Measurements from ENCODE around the gene SETD6.
A peak's percentile ranks its signal among the peaks of the same experiment; 100 is the strongest.

The SETD6 gene

GRCh38 chr16:58503166-58503862, 12.0 kb upstream of the SETD6 start:
- TF ChIP-seq, protein P1, sequence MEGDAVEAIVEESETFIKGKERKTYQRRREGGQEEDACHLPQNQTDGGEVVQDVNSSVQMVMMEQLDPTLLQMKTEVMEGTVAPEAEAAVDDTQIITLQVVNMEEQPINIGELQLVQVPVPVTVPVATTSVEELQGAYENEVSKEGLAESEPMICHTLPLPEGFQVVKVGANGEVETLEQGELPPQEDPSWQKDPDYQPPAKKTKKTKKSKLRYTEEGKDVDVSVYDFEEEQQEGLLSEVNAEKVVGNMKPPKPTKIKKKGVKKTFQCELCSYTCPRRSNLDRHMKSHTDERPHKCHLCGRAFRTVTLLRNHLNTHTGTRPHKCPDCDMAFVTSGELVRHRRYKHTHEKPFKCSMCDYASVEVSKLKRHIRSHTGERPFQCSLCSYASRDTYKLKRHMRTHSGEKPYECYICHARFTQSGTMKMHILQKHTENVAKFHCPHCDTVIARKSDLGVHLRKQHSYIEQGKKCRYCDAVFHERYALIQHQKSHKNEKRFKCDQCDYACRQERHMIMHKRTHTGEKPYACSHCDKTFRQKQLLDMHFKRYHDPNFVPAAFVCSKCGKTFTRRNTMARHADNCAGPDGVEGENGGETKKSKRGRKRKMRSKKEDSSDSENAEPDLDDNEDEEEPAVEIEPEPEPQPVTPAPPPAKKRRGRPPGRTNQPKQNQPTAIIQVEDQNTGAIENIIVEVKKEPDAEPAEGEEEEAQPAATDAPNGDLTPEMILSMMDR (conservative IDR thresholded peaks at IDR 0.05; ENCODE audit: low read depth, low read length): no peak
- DNase-seq (ENCODE audit: low read depth): no peak
- H3K4me3 ChIP-seq (ENCODE audit: low read length): no peak overlapping the region

GRCh38 chr16:58503863-58504688, 11.2 kb upstream of the SETD6 start:
- DNase-seq (ENCODE audit: low read depth): no peak
- TF ChIP-seq, protein P1 (conservative IDR thresholded peaks at IDR 0.05; ENCODE audit: low read depth, low read length): no peak
- H3K4me3 ChIP-seq (ENCODE audit: low read length): no peak overlapping the region

- DNase-seq (ENCODE audit: low read depth): no peak
- TF ChIP-seq, protein P1 (conservative IDR thresholded peaks at IDR 0.05; ENCODE audit: low read depth, low read length): peak; percentile 9
- no peak overlapping the region for H3K4me3 ChIP-seq (ENCODE audit: low read length)
Observed at GRCh38 chr16:58506241-58507194, 8.8 kb upstream of the SETD6 start.

DNA sequence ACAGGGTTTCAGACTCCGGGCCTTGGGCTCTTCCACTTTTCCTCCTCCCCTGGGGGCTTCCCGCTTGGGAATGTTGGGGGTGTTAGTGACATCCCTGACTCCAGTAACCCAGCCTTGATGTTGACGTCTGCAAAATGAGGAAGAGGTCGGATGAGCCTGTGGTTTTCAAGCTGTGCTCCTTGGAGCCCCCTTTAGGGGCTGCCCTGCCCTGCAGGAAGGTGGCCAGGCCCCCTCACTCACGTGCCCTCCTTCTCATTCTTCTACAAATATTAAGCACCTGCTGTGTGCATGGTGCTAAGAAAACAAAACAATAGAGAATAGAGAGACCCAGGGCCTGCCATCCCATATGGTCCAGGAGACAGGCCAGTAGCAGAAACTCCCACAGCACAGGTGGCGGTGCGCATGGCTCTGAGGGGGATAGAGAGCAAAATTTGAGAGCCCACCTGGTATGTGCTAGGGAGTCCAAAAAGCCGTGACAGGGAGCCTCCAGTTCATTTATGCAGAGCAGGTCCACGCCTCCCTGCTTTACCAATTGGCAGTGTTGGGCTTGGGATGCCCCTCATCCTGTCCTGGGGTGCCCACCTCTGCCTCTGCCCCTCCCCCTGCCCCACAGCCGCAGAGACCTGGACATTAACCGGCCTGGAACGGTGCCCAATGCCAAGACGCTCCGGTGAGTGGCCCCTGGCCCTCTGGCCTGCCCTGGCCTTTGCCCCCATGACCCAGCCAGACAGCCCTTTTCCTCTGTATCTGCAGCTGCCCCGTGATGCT, 7.9 kb upstream of the SETD6 start:
- no peak for DNase-seq (ENCODE audit: low read depth)
- TF ChIP-seq, protein P1 (conservative IDR thresholded peaks at IDR 0.05; ENCODE audit: low read depth, low read length): no peak
- no peak overlapping the region for H3K4me3 ChIP-seq (ENCODE audit: low read length)

DNA sequence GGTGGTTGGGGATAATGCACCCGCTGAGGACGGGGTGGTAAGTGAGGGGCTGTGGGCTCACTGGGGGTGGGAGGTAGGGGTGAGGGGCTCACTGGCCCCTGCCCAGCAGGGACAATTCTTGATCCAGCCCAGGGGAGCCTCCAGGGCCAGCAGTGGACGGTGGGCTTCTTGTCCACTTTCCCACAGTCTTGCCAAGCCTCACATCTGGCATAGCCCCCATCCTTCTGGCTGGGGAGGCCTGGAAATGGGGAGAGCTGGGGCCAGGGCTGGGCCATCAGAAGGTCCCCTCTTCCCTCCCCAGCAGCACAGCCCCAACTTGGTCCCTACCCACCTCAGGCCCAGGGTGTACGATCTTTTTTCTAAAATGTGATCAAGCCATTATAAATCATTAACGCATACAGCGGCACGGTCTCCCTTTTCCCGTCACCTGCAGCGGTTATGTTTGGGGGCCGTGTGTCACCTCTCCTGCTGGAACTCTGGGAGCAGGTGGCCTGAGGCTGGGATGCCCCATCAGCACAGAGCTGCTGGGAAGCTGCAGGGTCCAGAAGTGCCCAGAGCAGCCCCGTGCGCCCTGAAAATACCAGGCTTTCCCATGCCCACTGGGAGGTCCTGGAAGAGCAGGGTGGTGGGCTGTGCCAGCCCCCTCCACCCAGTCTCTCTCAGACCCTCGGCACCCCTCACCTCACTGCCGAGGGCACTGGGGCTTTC, 7.2 kb upstream of the SETD6 start:
- TF ChIP-seq, protein P1 (conservative IDR thresholded peaks at IDR 0.05; ENCODE audit: low read depth, low read length): no peak
- no peak for DNase-seq (ENCODE audit: low read depth)
- H3K4me3 ChIP-seq (ENCODE audit: low read length): no peak overlapping the region

Measured in retinal pigment epithelial cell (primary cell).